Neutrophil (primary cell): ENCODE data around the gene AFDN.

Experiments
- H3K27ac ChIP-seq: fragments of 200-600 bp; sonication (generic); 2 replicates; pipeline ENCODE4 v1.5.1; 2016; ENCODE audit warnings: mild to moderate bottlenecking, moderate library complexity
- H3K27me3 ChIP-seq: fragments of 200-600 bp; sonication (generic); 2 replicates; pipeline ENCODE4 v1.6.0; 2016; ENCODE audit warnings: mild to moderate bottlenecking
- H3K36me3 ChIP-seq: fragments of 200-600 bp; sonication (generic); 2 replicates; pipeline ENCODE4 v1.5.1; 2017
- H3K4me1 ChIP-seq, 2 experiments: fragments of 200-600 bp in 1 of 2; sonication (generic) in 1 of 2; 1 replicate in 1 of 2; 2 replicates in 1 of 2; pipeline versions ENCODE4 v1.5.1 to v1.6.1; 2013 to 2016; ENCODE audit warnings: low read depth in 1 of 2, low read length in 1 of 2, mild to moderate bottlenecking in 1 of 2, moderate library complexity in 1 of 2; ENCODE audit not compliant: control insufficient read depth in 1 of 2, insufficient read depth in 1 of 2
- H3K4me3 ChIP-seq, 2 experiments: fragments of 200-600 bp in 1 of 2; sonication (generic) in 1 of 2; 1 replicate in 1 of 2; 2 replicates in 1 of 2; pipeline ENCODE4 v1.5.1; 2013 to 2016; ENCODE audit warnings: low read depth in 1 of 2, low read length in 1 of 2, mild to moderate bottlenecking in 1 of 2, moderate library complexity in 1 of 2
- H3K9me3 ChIP-seq: fragments of 200-600 bp; sonication (generic); 2 replicates; pipeline ENCODE4 v1.5.1; 2016
- CTCF ChIP-seq: fragments of 200-600 bp; sonication (generic); IDR thresholded peaks from 2 replicates; pipeline ENCODE4 v1.5.1; 2016; ENCODE audit warnings: antibody characterized with exemption

The AFDN gene

GRCh38 chr6:167988945-167989841 lies 162.5 kb downstream of the AFDN start:
- no peaks in the 10 kb centered on the region for H3K9me3 ChIP-seq
- H3K36me3 ChIP-seq: no peaks in the 10 kb centered on the region

DNA sequence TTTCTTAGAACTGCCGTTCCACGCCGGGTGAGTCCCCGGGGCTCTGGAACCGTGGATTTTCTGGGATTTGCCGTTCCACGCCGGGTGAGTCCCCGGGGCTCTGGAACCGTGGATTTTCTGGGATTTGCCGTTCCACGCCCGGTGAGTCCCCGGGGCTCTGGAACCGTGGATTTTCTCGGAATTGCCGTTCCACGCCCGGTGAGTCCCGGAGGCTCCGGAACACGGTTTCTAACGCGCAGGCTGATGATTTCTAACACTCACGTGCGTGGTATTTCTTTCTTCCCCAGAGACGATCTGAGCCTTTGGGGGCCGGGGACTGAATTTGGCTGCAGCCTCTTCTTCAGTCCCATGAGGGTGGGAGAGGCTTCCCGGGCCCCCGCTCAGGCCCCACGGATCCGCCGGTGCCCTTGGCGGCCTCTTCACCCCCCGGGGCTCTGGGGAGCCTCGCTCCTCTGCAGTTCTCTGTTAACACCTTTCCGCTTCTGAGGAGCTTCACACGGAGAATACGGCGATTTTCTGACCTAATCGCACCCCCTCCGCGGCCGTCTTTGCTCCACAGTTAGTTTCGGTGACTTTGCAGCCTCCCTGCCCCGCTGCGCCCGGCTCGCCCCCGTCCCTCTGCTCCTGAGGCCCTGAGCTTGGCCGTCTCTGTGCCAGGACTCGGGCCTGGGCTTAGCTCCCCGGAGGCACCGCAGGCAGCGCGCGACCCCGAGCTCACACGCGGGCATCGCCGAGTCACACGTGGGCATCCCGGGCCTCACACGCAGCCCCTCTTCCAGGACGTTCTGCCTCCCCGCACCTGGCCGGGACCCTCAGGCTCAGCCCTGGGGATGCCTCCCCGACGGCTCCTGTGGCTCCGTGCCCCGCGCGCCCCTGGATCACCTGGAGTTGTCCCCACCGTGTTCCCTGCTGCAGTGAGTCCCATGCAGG lies 163.6 kb downstream of the AFDN start:
- no peaks in the 10 kb centered on the region for H3K36me3 ChIP-seq
- no peaks in the 10 kb centered on the region for H3K27me3 ChIP-seq
- TF ChIP-seq CTCF: no peak
- H3K4me1 ChIP-seq: no peaks in the 10 kb centered on the region
- no peak overlapping the region for H3K27ac ChIP-seq
- H3K4me3 ChIP-seq: no peak overlapping the region
- H3K9me3 ChIP-seq: no peaks in the 10 kb centered on the region

More at GRCh38 chr6:167988945-167989841, 162.5 kb downstream of the AFDN start:
- no peak for TF ChIP-seq CTCF
- no peak overlapping the region for H3K27ac ChIP-seq
- H3K27me3 ChIP-seq: no peaks in the 10 kb centered on the region
- H3K4me3 ChIP-seq: no peak overlapping the region
- no peaks in the 10 kb centered on the region for H3K4me1 ChIP-seq

DNA sequence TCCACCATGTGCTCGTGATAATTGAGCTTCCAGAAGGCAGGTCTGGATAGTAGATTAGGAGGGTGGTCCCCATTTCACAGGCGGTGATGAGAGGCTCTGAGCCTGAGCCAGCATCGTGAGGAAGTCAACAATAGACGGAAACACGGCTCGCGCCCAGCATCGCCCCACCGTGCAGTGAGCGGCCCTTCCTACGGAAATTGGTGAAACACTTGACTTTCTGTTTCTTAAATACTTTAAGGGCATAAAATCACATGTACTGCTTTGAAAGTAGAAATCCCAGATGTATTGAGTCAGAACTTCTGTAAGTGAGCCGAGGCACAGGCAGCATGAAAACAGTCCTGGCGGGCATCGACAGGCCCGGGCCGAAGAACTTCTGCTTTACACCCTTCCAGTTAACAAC lies 166.5 kb downstream of the AFDN start:
- no peak overlapping the region for H3K27ac ChIP-seq
- H3K4me3 ChIP-seq: no peak overlapping the region
- TF ChIP-seq CTCF: no peak
- H3K9me3 ChIP-seq: no peaks in the 10 kb centered on the region
- H3K36me3 ChIP-seq: no peaks in the 10 kb centered on the region
- H3K4me1 ChIP-seq: no peaks in the 10 kb centered on the region
- no peaks in the 10 kb centered on the region for H3K27me3 ChIP-seq

GRCh38 chr6:167993831-167994230 lies 167.1 kb downstream of the AFDN start:
- H3K4me1 ChIP-seq: no peaks in the 10 kb centered on the region
- H3K27ac ChIP-seq: no peak overlapping the region

More at GRCh38 chr6:167993831-167994230, 167.1 kb downstream of the AFDN start:
- Histone ChIP-seq H3K27me3 (no peaks in the 10 kb centered on the region), H3K4me3 (no peak overlapping the region), H3K36me3 (no peaks in the 10 kb centered on the region), H3K9me3 (no peaks in the 10 kb centered on the region)
- no peak for TF ChIP-seq CTCF
